ENCODE measurements around the gene PIAS4.

The PIAS4 gene

GRCh38 chr19:3977242-3978143, 30.0 kb upstream of the PIAS4 start:
- no peak for ATAC-seq
- no peak for TF ChIP-seq CSDC2 (CRISPR knock-in tag; IDR thresholded peaks at IDR 0.05)
- no peak for TF ChIP-seq ZNF565 (CRISPR knock-in tag; conservative IDR thresholded peaks at IDR 0.05; ENCODE audit: low read depth)
- no peak for TF ChIP-seq POU6F1 (CRISPR knock-in tag; IDR thresholded peaks at IDR 0.05; ENCODE audit: borderline replicate concordance, low read depth)
- no peak for TF ChIP-seq PPARA (CRISPR knock-in tag; IDR thresholded peaks at IDR 0.05; ENCODE audit: borderline replicate concordance)
- TF ChIP-seq TSHZ2 (CRISPR knock-in tag; IDR thresholded peaks at IDR 0.05) = no peak
- TF ChIP-seq TOX (CRISPR knock-in tag; IDR thresholded peaks at IDR 0.05; ENCODE audit: borderline replicate concordance) = no peak
- no peak for TF ChIP-seq ZC3H10 (CRISPR knock-in tag; IDR thresholded peaks at IDR 0.05)
- no peak for TF ChIP-seq SNAI2 (CRISPR knock-in tag; IDR thresholded peaks at IDR 0.05)
- no peak for TF ChIP-seq ZNF8 (CRISPR knock-in tag; IDR thresholded peaks at IDR 0.05)
- TF ChIP-seq ARNTL (CRISPR knock-in tag; IDR thresholded peaks at IDR 0.05; ENCODE audit: borderline replicate concordance, low read depth) = no peak
- TF ChIP-seq GLIS3 (CRISPR knock-in tag; IDR thresholded peaks at IDR 0.05) = no peak
- TF ChIP-seq CSRNP3 (CRISPR knock-in tag; IDR thresholded peaks at IDR 0.05) = no peak
- TF ChIP-seq CREB5 (CRISPR knock-in tag; IDR thresholded peaks at IDR 0.05; ENCODE audit: low read depth) = no peak
- TF ChIP-seq RARB (CRISPR knock-in tag; IDR thresholded peaks at IDR 0.05) = no peak
- no peak for TF ChIP-seq BACH2 (CRISPR knock-in tag; IDR thresholded peaks at IDR 0.05; ENCODE audit: borderline replicate concordance)
- TF ChIP-seq TCF4 (CRISPR knock-in tag; IDR thresholded peaks at IDR 0.05; ENCODE audit: borderline replicate concordance) = no peak
- TF ChIP-seq PATZ1 (CRISPR knock-in tag; IDR thresholded peaks at IDR 0.05; ENCODE audit: borderline replicate concordance) = no peak

GRCh38 chr19:3978145-3978544, 29.4 kb upstream of the PIAS4 start:
- no peak for ATAC-seq
- TF ChIP-seq CREB5 (CRISPR knock-in tag; IDR thresholded peaks at IDR 0.05; ENCODE audit: low read depth) (no peak), TCF4 (CRISPR knock-in tag; IDR thresholded peaks at IDR 0.05; ENCODE audit: borderline replicate concordance) (no peak), TSHZ2 (CRISPR knock-in tag; IDR thresholded peaks at IDR 0.05) (no peak), RARB (CRISPR knock-in tag; IDR thresholded peaks at IDR 0.05) (no peak), ZC3H10 (CRISPR knock-in tag; IDR thresholded peaks at IDR 0.05) (no peak), ZNF8 (CRISPR knock-in tag; IDR thresholded peaks at IDR 0.05) (no peak), OSR1 (CRISPR knock-in tag; IDR thresholded peaks at IDR 0.05) (no peak), POU6F1 (CRISPR knock-in tag; IDR thresholded peaks at IDR 0.05; ENCODE audit: borderline replicate concordance, low read depth) (no peak), TOX (CRISPR knock-in tag; IDR thresholded peaks at IDR 0.05; ENCODE audit: borderline replicate concordance) (no peak), ESRRG (CRISPR knock-in tag; IDR thresholded peaks at IDR 0.05) (no peak), GLIS3 (CRISPR knock-in tag; IDR thresholded peaks at IDR 0.05) (no peak), SNAI2 (CRISPR knock-in tag; IDR thresholded peaks at IDR 0.05) (no peak), ZNF70 (CRISPR knock-in tag; IDR thresholded peaks at IDR 0.05) (no peak)
